GM12864 (cell line): ENCODE data around the gene TPSD1.
A peak's percentile ranks its signal among the peaks of the same experiment; 100 is the strongest.
"Not testable (repeated sequence)": the region's sequence is repeated elsewhere in the genome, so short reads cannot be mapped to it uniquely, and the experiment has no call there.

ENCODE experiments used
- DNase-seq: peaks from one replicate; pipeline ENCODE4 v3.0.0-alpha.2; 2011; ENCODE audit warnings: low read depth
- H3K4me3 ChIP-seq: 2 replicates; pipeline ENCODE4 v1.5.1; 2011; ENCODE audit warnings: mild to moderate bottlenecking, low read depth, low read length, control low read depth
- TF ChIP-seq, protein P1 (sequence below): IDR thresholded peaks from 2 replicates; pipeline ENCODE4 v1.5.1; 2011; ENCODE audit warnings: low read depth, mild to moderate bottlenecking, moderate library complexity, low read length, control low read depth, inconsistent platforms; ENCODE audit errors: missing control alignments

Gene TPSD1

DNA sequence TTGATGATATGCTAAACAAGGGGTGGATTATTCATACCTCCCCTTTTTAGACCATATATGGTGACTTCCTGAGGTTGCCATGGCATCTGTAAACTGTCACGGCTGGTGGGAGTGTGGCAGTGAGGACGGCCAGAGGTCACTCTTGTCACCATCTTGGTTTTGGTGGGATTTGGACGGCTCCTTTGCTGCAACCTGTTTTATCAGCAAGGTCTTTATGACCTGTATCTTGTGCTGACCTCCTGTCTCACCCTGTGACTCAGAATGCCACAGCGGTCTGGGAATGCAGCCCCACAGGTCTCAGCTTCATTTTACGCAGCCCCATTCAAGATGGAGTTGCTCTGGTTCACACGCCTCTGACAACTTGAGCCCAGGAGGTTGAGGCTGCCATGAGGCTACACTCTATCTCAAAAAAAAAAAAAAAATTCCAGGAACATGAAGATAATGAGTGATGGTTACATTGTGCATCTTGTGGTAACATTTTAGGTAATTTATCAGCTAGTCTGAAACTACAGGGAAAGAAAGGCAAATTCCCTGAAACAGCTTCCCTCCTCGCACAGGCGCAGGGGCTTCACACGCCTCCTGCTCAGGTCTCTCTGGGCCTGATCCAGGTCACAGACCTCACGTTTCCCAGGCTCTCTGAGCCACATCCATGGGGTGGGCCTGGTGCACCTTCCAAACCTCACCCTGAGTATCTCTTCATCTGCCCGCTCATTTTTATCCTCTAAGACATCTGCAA lies 38.2 kb downstream of the TPSD1 start:
- no peak overlapping the region for H3K4me3 ChIP-seq
- DNase-seq = no peak
- TF ChIP-seq, protein P1, sequence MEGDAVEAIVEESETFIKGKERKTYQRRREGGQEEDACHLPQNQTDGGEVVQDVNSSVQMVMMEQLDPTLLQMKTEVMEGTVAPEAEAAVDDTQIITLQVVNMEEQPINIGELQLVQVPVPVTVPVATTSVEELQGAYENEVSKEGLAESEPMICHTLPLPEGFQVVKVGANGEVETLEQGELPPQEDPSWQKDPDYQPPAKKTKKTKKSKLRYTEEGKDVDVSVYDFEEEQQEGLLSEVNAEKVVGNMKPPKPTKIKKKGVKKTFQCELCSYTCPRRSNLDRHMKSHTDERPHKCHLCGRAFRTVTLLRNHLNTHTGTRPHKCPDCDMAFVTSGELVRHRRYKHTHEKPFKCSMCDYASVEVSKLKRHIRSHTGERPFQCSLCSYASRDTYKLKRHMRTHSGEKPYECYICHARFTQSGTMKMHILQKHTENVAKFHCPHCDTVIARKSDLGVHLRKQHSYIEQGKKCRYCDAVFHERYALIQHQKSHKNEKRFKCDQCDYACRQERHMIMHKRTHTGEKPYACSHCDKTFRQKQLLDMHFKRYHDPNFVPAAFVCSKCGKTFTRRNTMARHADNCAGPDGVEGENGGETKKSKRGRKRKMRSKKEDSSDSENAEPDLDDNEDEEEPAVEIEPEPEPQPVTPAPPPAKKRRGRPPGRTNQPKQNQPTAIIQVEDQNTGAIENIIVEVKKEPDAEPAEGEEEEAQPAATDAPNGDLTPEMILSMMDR = no peak

DNA sequence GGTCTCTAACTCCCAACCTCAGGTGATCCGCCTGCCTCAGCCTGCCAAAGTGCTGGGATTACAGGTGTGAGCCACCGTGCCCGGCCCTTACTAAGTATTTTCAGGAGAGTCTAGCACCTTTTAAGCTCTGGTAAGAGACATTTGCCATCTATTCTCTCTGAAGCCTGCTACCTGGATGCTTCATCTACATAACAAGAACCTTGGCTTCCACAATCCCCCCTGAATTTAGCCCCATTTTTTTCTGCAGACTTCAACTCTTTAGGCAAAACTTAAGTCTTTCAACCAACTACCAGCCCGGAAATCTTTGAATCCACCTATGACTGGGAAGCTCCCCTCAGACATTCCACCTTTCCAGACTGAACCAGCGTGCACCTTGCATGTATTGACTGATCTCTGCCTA lies 39.6 kb downstream of the TPSD1 start:
- no peak overlapping the region for H3K4me3 ChIP-seq
- DNase-seq = no peak
- TF ChIP-seq, protein P1 = no peak

DNA sequence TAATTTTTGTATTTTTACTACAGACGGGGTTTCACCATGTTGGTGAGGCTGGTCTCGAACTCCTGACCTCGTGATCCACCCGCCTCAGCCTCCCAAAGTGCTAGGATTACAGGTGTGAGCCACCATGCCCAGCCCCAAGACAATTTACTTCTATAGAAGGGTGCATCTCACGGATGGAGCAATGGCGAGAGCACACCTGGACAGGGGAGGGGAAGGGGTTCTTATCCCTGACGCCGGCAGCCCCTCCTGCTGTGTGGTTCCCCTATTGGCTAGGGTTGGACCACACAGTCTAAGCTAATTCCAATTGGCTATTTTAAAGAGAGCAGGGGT lies 40.8 kb downstream of the TPSD1 start:
- DNase-seq, H3K4me3 ChIP-seq: not testable (repeated sequence)

DNA sequence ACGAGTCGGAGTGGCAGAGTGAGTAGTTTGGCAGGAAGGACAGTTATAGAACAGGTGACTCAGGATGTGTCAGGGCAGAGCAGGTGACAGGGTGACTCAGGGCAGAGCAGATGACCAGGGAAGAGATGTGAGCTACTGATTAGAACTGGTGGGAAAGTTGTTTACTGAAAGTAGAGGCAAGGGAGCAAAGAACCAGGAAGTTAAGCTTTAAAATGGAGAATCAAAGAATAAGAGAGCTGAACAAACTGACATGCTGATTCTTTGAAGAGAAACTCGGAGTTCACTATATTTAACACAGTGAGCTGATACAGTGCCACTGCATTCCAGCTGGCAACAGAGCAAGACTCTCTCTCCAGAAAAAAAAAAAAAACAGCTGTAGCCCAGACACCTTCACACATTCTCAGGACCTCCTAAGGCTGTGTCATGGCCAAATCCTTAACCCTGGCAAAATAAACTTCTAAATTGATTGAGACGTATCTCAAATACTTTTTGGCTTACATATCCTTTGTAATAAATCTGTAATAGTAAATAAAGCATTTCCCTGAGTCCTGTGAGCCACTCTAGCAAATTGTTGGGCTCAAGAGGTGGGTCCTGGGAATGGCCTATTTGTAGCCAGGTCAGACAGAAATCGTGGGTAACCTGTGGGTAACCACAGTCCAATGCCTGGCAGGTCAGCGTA lies 41.3 kb downstream of the TPSD1 start:
- TF ChIP-seq, protein P1 = no peak
- DNase-seq = peak; percentile 36
- H3K4me3 ChIP-seq = no peak overlapping the region

DNA sequence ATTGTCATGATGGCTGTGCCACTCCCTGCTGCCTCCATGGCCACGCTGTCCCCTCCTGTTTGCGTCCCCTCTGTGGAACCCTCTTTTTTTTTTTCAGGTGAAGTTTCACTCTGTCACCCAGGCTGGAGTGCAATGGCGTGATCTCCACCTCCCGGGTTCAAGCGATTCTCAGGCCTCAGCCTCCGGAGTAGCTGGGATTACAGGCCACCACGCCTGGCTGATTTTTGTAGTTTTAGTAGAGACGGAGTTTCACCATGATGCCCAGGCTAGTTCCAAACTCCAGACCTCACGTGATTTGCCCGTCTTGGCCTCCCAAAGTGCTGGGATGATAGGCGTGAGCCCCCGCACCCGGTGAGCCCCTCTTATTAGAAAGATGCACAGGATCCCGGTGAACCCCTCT lies 42.5 kb downstream of the TPSD1 start:
- TF ChIP-seq, protein P1 = no peak
- H3K4me3 ChIP-seq = no peak overlapping the region
- DNase-seq = no peak

DNA sequence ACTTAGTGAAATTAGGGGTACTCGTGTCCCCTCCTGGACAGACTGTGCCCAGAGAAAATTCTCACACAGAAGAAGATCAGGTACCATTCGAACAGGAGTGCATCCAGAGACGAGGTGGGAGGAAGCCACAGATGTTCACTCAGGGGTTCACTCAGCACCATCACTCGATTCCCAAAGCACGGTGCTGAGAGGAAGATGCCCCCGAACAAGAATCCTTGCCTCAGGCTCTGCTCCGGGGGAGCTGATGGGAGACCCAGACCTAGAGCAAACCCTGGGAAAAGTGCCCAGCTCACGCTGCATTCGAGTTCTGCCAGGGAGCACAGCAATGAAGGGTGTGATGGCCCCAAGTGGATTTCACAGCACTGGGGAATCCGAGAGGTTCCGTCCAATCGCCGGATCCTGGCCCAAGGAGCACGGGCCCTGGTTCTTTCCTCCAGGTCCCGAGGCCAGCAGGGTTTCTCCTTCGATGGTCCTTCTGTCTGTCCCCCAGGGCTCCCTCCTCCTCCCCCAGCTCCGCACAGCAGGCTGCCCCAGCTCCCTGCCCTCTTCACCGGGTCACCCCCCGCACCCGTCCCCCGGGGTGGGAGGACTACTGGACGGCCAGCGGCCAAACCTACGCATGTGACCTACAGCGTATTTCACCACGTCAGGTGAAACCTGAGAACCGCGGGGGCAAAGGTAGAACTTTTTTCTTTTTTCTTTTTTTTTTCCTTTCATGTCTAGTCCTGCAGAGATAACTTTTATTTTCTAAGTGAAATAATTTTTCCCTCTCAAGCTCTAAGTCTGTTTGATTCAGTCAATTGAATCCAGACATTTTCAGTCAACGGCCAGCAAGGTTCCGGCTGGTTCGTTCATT lies 43.4 kb downstream of the TPSD1 start:
- no peak for DNase-seq
- TF ChIP-seq, protein P1 = no peak
- H3K4me3 ChIP-seq = no peak overlapping the region

DNA sequence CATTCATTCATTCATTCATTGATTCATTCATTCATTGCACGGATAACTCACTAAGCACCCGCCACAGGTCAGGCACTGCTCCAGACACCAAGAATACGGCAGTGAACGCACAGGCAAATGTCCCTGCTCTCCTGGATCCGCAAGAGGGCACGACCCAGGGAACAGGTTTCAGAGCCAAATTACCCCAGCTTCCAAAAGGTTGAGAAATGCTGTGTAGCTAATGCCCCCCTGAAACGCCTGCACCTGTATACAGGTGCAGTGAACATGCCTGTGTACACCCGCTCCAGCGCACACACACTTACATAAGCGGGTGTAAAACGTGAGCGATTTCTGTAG lies 44.0 kb downstream of the TPSD1 start:
- no peak overlapping the region for H3K4me3 ChIP-seq
- DNase-seq = no peak
- TF ChIP-seq, protein P1 = no peak
